SIG-M5 treated with dmso at 0.1 percent for 504 hours (cell line): ENCODE measurements around the gene CDKAL1.

Experiments
- DNase-seq: peaks from one replicate; lab custom pipeline; 2025; ENCODE audit not compliant: unreplicated experiment; lab: John Stamatoyannopoulos, UW

CDKAL1 gene

GRCh38 chr6:21151530-21151929, 617.3 kb downstream of the CDKAL1 start:
- DNase-seq: no peak

GRCh38 chr6:21157186-21157929, 623.1 kb downstream of the CDKAL1 start:
- DNase-seq: no peak

GRCh38 chr6:21158149-21158548, 623.9 kb downstream of the CDKAL1 start:
- no peak for DNase-seq

- DNase-seq: no peak
Observed at GRCh38 chr6:21158873-21159272, 624.6 kb downstream of the CDKAL1 start.

- no peak for DNase-seq
Observed at GRCh38 chr6:21159465-21159864, 625.2 kb downstream of the CDKAL1 start.

GRCh38 chr6:21161707-21162106, 627.5 kb downstream of the CDKAL1 start:
- no peak for DNase-seq

- DNase-seq: no peak
Observed at GRCh38 chr6:21163110-21163837, 629.0 kb downstream of the CDKAL1 start.

GRCh38 chr6:21163838-21164180, 629.6 kb downstream of the CDKAL1 start:
- no peak for DNase-seq

GRCh38 chr6:21164768-21165326, 630.6 kb downstream of the CDKAL1 start:
- no peak for DNase-seq

- no peak for DNase-seq
Observed at GRCh38 chr6:21166754-21167153, 632.5 kb downstream of the CDKAL1 start.

GRCh38 chr6:21167790-21168189, 633.5 kb downstream of the CDKAL1 start:
- DNase-seq: no peak

- DNase-seq: no peak
Observed at GRCh38 chr6:21171801-21172200, 637.5 kb downstream of the CDKAL1 start.

GRCh38 chr6:21173031-21173430, 638.8 kb downstream of the CDKAL1 start:
- no peak for DNase-seq

GRCh38 chr6:21173678-21174077, 639.4 kb downstream of the CDKAL1 start:
- DNase-seq: no peak

- no peak for DNase-seq
Observed at GRCh38 chr6:21176197-21176596, 641.9 kb downstream of the CDKAL1 start.

- DNase-seq: no peak
Observed at GRCh38 chr6:21180155-21180554, 645.9 kb downstream of the CDKAL1 start.

- DNase-seq: no peak
Observed at GRCh38 chr6:21180800-21181337, 646.6 kb downstream of the CDKAL1 start.

- no peak for DNase-seq
Observed at GRCh38 chr6:21181866-21182265, 647.6 kb downstream of the CDKAL1 start.

- DNase-seq: no peak
Observed at GRCh38 chr6:21182589-21182988, 648.3 kb downstream of the CDKAL1 start.

GRCh38 chr6:21185861-21186478, 651.7 kb downstream of the CDKAL1 start:
- no peak for DNase-seq

- DNase-seq: no peak
Observed at GRCh38 chr6:21186479-21187055, 652.3 kb downstream of the CDKAL1 start.
